Neural progenitor cell (in vitro differentiated cells): ENCODE measurements around the gene HAUS8. TPM values are rescaled to one million over a fixed set of nuclear protein-coding genes. Genes with fewer than 3 reads are reported as not detected.

ENCODE experiments used
- DNase-seq: peaks from one replicate; pipeline ENCODE4 v3.0.0-alpha.2; 2016; ENCODE audit warnings: low spot score
- H2AFZ ChIP-seq: fragments of 200-600 bp; sonication (generic); replicated peaks from 2 replicates; pipeline ENCODE4 v1.6.1; 2016; ENCODE audit warnings: antibody characterized with exemption
- H3F3A ChIP-seq: fragments of 200-600 bp; sonication (generic); 2 replicates; pipeline ENCODE4 v1.6.1; 2016; ENCODE audit warnings: antibody characterized with exemption, low read depth
- H3K27ac ChIP-seq: fragments of 200-600 bp; sonication (generic); 2 replicates; pipeline ENCODE4 v1.5.1; 2016; ENCODE audit warnings: mild to moderate bottlenecking
- H3K27me3 ChIP-seq: fragments of 200-600 bp; sonication (generic); 2 replicates; pipeline ENCODE4 v1.6.1; 2016; ENCODE audit warnings: mild to moderate bottlenecking, moderate library complexity
- H3K36me3 ChIP-seq: fragments of 200-600 bp; sonication (generic); 2 replicates; pipeline ENCODE4 v1.5.1; 2016
- H3K4me1 ChIP-seq: fragments of 200-600 bp; sonication (generic); 2 replicates; pipeline ENCODE4 v1.6.1; 2016; ENCODE audit warnings: mixed run types
- H3K4me2 ChIP-seq: fragments of 200-600 bp; sonication (generic); 2 replicates; pipeline ENCODE4 v1.6.1; 2016
- H3K4me3 ChIP-seq: fragments of 200-600 bp; sonication (generic); 2 replicates; pipeline ENCODE4 v1.5.1; 2016
- H3K79me2 ChIP-seq: fragments of 200-600 bp; sonication (generic); 2 replicates; pipeline ENCODE4 v1.6.1; 2016; ENCODE audit warnings: low read depth
- H3K9ac ChIP-seq: fragments of 200-600 bp; sonication (generic); 2 replicates; pipeline ENCODE4 v1.6.1; 2016
- H3K9me3 ChIP-seq: fragments of 200-600 bp; sonication (generic); 2 replicates; pipeline ENCODE4 v1.5.1; 2016; ENCODE audit warnings: low read depth
- H4K20me1 ChIP-seq: fragments of 200-600 bp; sonication (generic); 2 replicates; pipeline ENCODE4 v1.6.1; 2016; ENCODE audit warnings: low read depth
- H3K27ac Mint-ChIP-seq: 3 replicates; pipeline ENCODE4 v1.8.0; 2021; ENCODE audit warnings: mixed read lengths
- H3K27me3 Mint-ChIP-seq: 2 replicates; pipeline ENCODE4 v1.8.0; 2022; ENCODE audit warnings: low read depth, mild to moderate bottlenecking, inconsistent platforms, moderate library complexity, mixed read lengths; ENCODE audit not compliant: insufficient read depth
- H3K36me3 Mint-ChIP-seq: 3 replicates; pipeline ENCODE4 v1.8.0; 2021; ENCODE audit warnings: mixed read lengths
- H3K4me1 Mint-ChIP-seq: 3 replicates; pipeline ENCODE4 v1.8.0; 2021; ENCODE audit warnings: mixed read lengths
- H3K4me3 Mint-ChIP-seq: 3 replicates; pipeline ENCODE4 v1.8.0; 2021; ENCODE audit warnings: mild to moderate bottlenecking, moderate library complexity, mixed read lengths
- H3K9me3 Mint-ChIP-seq: 3 replicates; pipeline ENCODE4 v1.8.0; 2020; ENCODE audit warnings: mixed read lengths
- CTCF ChIP-seq: fragments of 200-600 bp; sonication (generic); IDR thresholded peaks from 2 replicates; pipeline ENCODE4 v1.5.1; 2017; ENCODE audit warnings: antibody characterized with exemption, mild to moderate bottlenecking
- EZH2 ChIP-seq: fragments of 200-600 bp; sonication (generic); IDR thresholded peaks from 2 replicates; pipeline ENCODE4 v1.6.1; 2017; ENCODE audit warnings: antibody characterized with exemption, mild to moderate bottlenecking, moderate library complexity
- EZH2phosphoT487 ChIP-seq: fragments of 200-600 bp; sonication (generic); IDR thresholded peaks from 2 replicates; pipeline ENCODE4 v1.6.1; 2017; ENCODE audit warnings: antibody characterized with exemption
- total RNA-seq: library from RNA; depleted of rRNA; stranded (reverse); fragments of >200 nt; gene quantifications from 2 replicates; pipeline ENCODE4 v1.2.3, GENCODE V29; 2015; ENCODE audit warnings: low replicate concordance

Gene HAUS8
- total RNA-seq, 1 donor from 2014 or later, result 15.6 TPM

- H3K27ac Mint-ChIP-seq, result no peak overlapping the region
- Histone ChIP-seq H3K36me3 (no peaks in the 10 kb centered on the region), H3K27me3 (no peaks in the 10 kb centered on the region), H3K4me2 (no peak overlapping the region), H3K9ac (no peak overlapping the region), H4K20me1 (no peaks in the 10 kb centered on the region), H3K9me3 (no peaks in the 10 kb centered on the region), H3K4me1 (no peaks in the 10 kb centered on the region), H3K79me2 (no peaks in the 10 kb centered on the region), H3F3A (no peaks in the 10 kb centered on the region), H3K27ac (no peak overlapping the region), H3K4me3 (no peak overlapping the region), H2AFZ (no peak overlapping the region)
- H3K27me3 Mint-ChIP-seq, result peaks cover 10% of the 10 kb centered on the region
- TF ChIP-seq CTCF, result no peak
- no peak for TF ChIP-seq EZH2phosphoT487
- TF ChIP-seq EZH2, result no peak
- H3K4me3 Mint-ChIP-seq, result no peak overlapping the region
- no peaks in the 10 kb centered on the region for H3K36me3 Mint-ChIP-seq
- no peaks in the 10 kb centered on the region for H3K4me1 Mint-ChIP-seq
- no peak for DNase-seq
- no peaks in the 10 kb centered on the region for H3K9me3 Mint-ChIP-seq
These were observed 70.9 kb downstream of the HAUS8 start for GRCh38 chr19:17004386-17004785.

- H3K36me3 ChIP-seq, result peaks cover 7% of the 10 kb centered on the region
- no peak overlapping the region for H3K9ac ChIP-seq
- no peak overlapping the region for H3K4me2 ChIP-seq
- Mint-ChIP-seq H3K27ac (no peak overlapping the region), H3K27me3 (peaks cover 9% of the 10 kb centered on the region), H3K4me3 (no peak overlapping the region), H3K4me1 (no peaks in the 10 kb centered on the region), H3K9me3 (peaks cover 9% of the 10 kb centered on the region), H3K36me3 (no peaks in the 10 kb centered on the region)
- H3K9me3 ChIP-seq, result no peaks in the 10 kb centered on the region
- no peaks in the 10 kb centered on the region for H3K27me3 ChIP-seq
- no peak overlapping the region for H3K27ac ChIP-seq
- H4K20me1 ChIP-seq, result no peaks in the 10 kb centered on the region
- no peaks in the 10 kb centered on the region for H3F3A ChIP-seq
- no peak for DNase-seq
- H2AFZ ChIP-seq, result no peak overlapping the region
- no peak overlapping the region for H3K4me3 ChIP-seq
- H3K79me2 ChIP-seq, result no peaks in the 10 kb centered on the region
- no peak for TF ChIP-seq EZH2phosphoT487
- TF ChIP-seq CTCF, result no peak
- TF ChIP-seq EZH2, result no peak
- no peaks in the 10 kb centered on the region for H3K4me1 ChIP-seq
These were observed 72.8 kb downstream of the HAUS8 start for GRCh38 chr19:17002455-17002854.

- no peaks in the 10 kb centered on the region for H3K36me3 Mint-ChIP-seq
- no peaks in the 10 kb centered on the region for H3K4me1 Mint-ChIP-seq
- no peaks in the 10 kb centered on the region for H3K27me3 ChIP-seq
- H3K9me3 ChIP-seq, result no peaks in the 10 kb centered on the region
- no peak overlapping the region for H3K4me3 Mint-ChIP-seq
- peaks cover 7% of the 10 kb centered on the region for H3K27me3 Mint-ChIP-seq
- no peak overlapping the region for H3K4me3 ChIP-seq
- peaks cover 9% of the 10 kb centered on the region for H3K9me3 Mint-ChIP-seq
- no peaks in the 10 kb centered on the region for H3K4me1 ChIP-seq
- H3K27ac Mint-ChIP-seq, result no peak overlapping the region
- H2AFZ ChIP-seq, result no peak overlapping the region
- DNase-seq, result no peak
- H3K4me2 ChIP-seq, result no peak overlapping the region
- no peak for TF ChIP-seq CTCF
- no peak overlapping the region for H3K27ac ChIP-seq
- H3K9ac ChIP-seq, result no peak overlapping the region
- no peaks in the 10 kb centered on the region for H3K79me2 ChIP-seq
- peaks cover 7% of the 10 kb centered on the region for H3K36me3 ChIP-seq
- H4K20me1 ChIP-seq, result no peaks in the 10 kb centered on the region
- H3F3A ChIP-seq, result no peaks in the 10 kb centered on the region
These were observed 73.6 kb downstream of the HAUS8 start for GRCh38 chr19:17001603-17002183.

Other genes with a start within 250 kb of the HAUS8 start
- 21.2 and 36.4 TPM in 2 replicates for gene SIN3B, start 246.1 kb downstream of the HAUS8 start, total RNA-seq
- 0.03 TPM in 1 of 2 replicates, not detected in the other for gene F2RL3, start 186.5 kb downstream of the HAUS8 start, total RNA-seq
- 16.3 and 36.8 TPM in 2 replicates for gene CPAMD8, start 48.6 kb downstream of the HAUS8 start, total RNA-seq
- gene MYO9B, start 325 bp upstream of the HAUS8 start, total RNA-seq, result 38.5 and 42.2 TPM in 2 replicates
- gene USE1, start 139.9 kb upstream of the HAUS8 start, total RNA-seq, result 12.1 and 13.6 TPM in 2 replicates
- gene OCEL1, start 150.8 kb upstream of the HAUS8 start, total RNA-seq, result 4.6 and 7.7 TPM in 2 replicates
- 14.3 and 67.0 TPM in 2 replicates for gene NR2F6, start 170.5 kb upstream of the HAUS8 start, total RNA-seq
- 0.28 and 1.1 TPM in 2 replicates for gene USHBP1, start 189.3 kb upstream of the HAUS8 start, total RNA-seq
- 89.8 and 107 TPM in 2 replicates for gene BABAM1, start 192.0 kb upstream of the HAUS8 start, total RNA-seq
- gene ANKLE1, start 206.4 kb upstream of the HAUS8 start, total RNA-seq, result 2.3 and 3.3 TPM in 2 replicates
- gene ABHD8, start 228.0 kb upstream of the HAUS8 start, total RNA-seq, result 4.6 and 13.3 TPM in 2 replicates
- 25.9 and 38.8 TPM in 2 replicates for gene MRPL34, start 230.4 kb upstream of the HAUS8 start, total RNA-seq
- 21.9 and 27.7 TPM in 2 replicates for gene DDA1, start 234.1 kb upstream of the HAUS8 start, total RNA-seq